PC-9 (cell line): ENCODE data around the gene VKORC1.
"Not testable (repeated sequence)": the region's sequence is repeated elsewhere in the genome, so short reads cannot be mapped to it uniquely, and the experiment has no call there.

Experiments
- CTCF ChIP-seq: fragments of 200-600 bp; sonication (generic); conservative IDR thresholded peaks from 2 replicates; pipeline ENCODE4 v1.6.1; 2017; ENCODE audit warnings: mixed run types, antibody characterized with exemption, mild to moderate bottlenecking, moderate library complexity
- EZH2 ChIP-seq: fragments of 200-600 bp; sonication (generic); IDR thresholded peaks from 2 replicates; pipeline ENCODE4 v1.8.0; 2017; ENCODE audit warnings: antibody characterized with exemption, low read depth

- not testable (repeated sequence) for TF ChIP-seq CTCF, EZH2
These were observed 6.5 kb upstream of the VKORC1 start for GRCh38 chr16:31100876-31101641.
